Left cardiac atrium (tissue), 4 donors: ENCODE data around the gene MSI2. TPM values are rescaled to one million over a fixed set of nuclear protein-coding genes. Genes with fewer than 3 reads are reported as not detected.
A peak's percentile ranks its signal among the peaks of the same experiment; 100 is the strongest.

Source experiments
- ATAC-seq, 2 donors: fragments of 200-7000 bp; cut with Tn5 transposase; one replicate each; pipeline ENCODE4 v1.9.1; 2020; ENCODE audit warnings: mild to moderate bottlenecking in 2 of 2, moderate library complexity in 2 of 2
- DNase-seq: peaks from one replicate; pipeline ENCODE4 v3.0.0-alpha.2; 2020
- intact Hi-C, 2 donors: fragments of 100-400 bp; cut with DNase I; formaldehyde crosslinking; loops; one replicate each; pipeline versions ENCODE4 v1.14.1 to v1.15.1; 2022 to 2023
- total RNA-seq, 2 donors: library from RNA; stranded (reverse); fragmentation: NEBNext Ultra II Directional; extraction: Animal tissue kit (Norgen Biotek cat#: 25700); gene quantifications; one replicate each; pipeline ENCODE4 v1.2.1, GENCODE V29; 2021
- donor health status: DM: no; HTN: yes; CAD: no.
- donor health status: DM: no; HTN: yes; CAD: no; lungs with severe emphysema.
- donor health status: DM: yes; HTN: yes; CAD: no.
- donor health status: Dilated cardiomyopathy.

MSI2 gene
- total RNA-seq, 2 donors from 2014 or later, result 84.1 to 95.5 TPM

DNA sequence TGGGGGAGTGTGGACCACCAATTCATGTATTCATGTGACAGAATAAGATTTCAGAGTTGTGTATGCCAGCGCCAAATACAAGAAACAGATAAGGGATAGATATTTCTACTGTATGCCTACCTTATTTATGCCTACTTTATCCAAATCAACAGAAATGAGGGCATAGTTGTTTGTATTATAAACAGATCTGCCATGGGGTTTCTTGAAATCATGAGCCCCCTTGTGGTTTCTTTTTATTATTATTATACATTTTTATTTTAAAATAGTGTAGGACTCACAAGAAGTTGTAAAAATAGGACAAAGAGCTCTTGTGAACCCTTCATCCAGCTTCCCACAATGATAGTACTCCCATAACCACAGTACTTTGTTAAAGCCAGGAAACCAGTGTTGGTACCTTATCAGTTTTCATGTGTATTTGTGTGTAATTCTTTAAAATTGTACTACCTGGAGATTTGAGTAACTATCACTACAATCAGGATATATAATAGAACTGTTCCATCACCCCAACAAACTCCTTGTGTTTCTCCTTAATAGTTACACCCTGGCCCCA is 259.4 kb downstream of the MSI2 start:
- no peak for ATAC-seq
- intact Hi-C loops, result no loop called here
- DNase-seq, result no peak

DNA sequence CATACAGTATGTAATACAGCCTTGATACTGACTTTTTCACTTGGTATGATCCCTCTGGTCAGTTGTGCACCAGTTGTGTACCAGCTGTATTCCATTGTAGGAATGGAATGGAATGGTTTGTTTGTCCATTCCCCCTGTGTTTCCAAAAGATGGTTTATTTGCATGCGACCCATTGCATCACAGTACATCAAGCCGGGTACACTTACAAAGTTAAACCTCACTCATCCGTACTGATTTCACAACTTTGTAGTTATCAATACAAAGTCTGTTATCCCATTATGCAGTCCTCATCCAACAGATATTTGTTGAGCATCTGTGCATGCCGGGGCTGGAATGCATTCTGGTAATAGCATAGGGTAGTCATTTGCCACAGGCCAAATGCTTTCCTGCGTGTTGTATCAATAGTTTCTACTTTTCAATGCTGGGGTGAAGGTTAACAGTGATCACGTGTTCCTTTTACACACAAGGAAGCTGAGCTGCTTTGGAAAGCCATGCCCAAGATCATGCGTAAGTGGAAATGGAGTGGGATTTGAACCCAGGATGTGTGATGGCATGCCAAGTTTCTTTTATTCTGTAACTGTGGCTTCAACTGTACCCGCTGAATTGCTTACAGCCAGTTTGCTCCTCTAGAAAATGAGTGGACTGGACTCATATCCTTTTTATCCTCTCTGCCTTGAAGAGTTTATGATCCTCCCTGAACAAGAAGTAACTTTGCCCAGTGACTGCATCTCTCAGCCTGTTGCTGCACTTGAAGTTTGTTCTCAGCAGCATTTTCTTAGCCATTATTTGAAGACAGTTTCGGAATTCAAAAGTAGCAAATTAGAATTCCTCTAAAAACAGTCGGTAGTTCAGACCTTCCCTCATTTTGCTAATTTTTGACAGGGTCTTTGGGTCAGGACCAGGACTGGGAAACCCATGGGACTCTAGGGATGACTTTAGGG is 260.2 kb downstream of the MSI2 start:
- no peak for ATAC-seq
- intact Hi-C loops, result no loop called here
- no peak for DNase-seq

- intact Hi-C loops, result no loop called here
- DNase-seq (no peak), ATAC-seq (peak; percentile 35 to 53)
These were observed 260.9 kb downstream of the MSI2 start for GRCh38 chr17:57517273-57517631.

DNA sequence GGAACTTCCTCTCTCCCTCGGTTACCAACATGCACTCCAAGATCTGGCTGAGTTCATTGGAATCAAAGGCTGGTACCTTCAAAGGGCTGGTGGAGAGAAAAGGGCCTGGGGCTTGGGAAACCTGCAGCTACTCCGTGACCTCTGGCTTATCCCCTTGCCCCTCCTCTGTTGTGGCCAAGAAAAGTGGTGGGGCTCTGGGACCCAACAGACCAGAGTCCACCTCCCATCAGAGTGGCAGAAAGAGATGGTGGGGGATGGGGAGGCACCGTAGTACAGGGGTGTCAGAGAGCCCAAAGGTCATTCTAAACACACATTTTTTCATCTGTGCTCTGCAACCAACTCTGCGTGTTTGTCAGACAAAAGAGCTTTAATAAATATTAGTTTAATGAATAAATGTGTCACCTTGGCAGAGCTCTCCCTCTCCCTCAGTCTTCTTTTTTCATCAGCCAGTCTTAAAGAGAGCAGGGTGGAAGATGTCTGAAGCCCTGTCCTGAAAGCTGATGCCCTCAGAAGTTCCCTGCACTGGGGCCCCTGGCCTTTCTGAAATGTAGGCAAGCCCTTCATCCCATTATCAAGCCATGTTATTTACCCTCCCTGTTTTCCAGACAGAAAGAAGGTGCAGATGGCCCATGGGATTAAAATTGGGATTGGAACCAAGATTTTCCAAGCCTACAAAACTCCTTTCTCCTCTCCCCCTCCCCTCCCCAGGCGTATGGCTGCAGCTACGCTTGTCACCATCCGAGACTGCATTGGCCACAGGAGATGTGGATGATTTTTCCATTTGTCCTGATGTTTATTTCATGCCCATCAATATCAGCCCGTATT is 261.5 kb downstream of the MSI2 start:
- ATAC-seq, result no peak
- intact Hi-C loops, result no loop called here
- no peak for DNase-seq

DNA sequence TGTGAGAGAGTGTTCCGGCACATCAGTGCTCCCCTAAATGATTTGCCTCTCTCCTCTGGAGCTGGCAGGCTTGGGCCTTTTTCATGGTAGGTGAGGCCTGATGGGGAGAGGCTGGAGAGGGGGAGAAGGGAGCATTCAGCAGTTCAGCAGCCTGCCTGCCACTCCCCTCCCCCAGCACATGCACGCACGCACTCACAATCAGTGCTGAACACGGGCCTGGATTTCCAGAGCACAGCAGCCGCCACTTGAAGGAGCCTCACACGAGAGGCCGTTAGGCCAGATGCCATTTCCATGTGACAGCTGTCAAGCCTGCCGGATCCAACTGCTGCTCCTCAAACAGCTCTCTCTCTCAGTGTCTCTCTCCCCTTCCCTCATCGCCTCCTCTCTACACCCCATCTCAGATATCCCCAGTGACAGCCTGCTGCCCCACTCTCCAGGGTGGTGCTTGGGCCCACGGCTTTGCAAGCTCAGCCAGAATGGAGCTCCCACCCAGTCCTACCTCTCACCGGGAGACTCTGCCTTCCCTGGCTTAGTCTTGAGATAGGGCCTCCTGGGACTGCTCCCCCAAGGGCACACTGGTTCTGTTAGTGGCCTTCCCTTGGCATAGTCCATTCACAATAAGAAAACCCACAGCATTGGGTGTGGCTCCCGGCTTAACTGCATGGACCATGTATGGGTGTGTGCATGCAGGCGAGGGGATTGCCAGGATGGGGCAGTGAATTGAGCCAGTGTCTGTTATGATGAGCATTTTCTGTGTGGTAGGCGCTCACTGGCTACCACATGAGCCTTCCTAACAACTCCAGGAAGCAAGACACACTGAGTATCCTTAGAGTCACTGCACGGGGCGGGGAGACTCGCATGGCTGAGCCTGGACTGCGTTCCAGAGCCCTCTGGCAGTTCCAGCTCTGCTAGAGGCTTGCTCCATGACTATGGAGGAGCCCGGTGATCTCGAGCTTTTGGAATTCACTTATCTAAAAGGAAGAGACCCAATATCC is 262.6 kb downstream of the MSI2 start:
- ATAC-seq, result peak; percentile 80 to 89
- intact Hi-C loops, result no loop called here

DNA sequence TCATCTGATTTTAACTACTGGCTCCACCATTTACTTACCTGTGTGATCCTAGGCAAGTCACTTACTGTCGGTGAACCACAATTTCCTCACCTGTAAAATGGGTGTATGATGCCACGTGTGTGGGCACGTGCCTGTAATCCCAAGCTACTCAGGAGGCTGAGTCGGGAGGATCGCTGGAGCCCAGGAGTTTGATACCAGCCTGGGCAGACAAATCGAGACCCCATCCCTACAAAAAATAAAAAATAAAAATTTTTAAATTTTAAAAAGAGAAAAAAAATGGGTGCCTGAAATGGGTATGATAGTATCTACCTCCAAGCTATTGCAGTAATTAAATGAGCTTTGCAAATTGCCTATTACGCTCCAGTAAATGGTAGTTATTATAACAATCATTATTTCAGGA is 263.5 kb downstream of the MSI2 start:
- no peak for DNase-seq
- intact Hi-C loops, result no loop called here
- no peak for ATAC-seq

More for the DNA sequence above, 262.6 kb downstream of the MSI2 start:
- peak; percentile 65 for DNase-seq

DNA sequence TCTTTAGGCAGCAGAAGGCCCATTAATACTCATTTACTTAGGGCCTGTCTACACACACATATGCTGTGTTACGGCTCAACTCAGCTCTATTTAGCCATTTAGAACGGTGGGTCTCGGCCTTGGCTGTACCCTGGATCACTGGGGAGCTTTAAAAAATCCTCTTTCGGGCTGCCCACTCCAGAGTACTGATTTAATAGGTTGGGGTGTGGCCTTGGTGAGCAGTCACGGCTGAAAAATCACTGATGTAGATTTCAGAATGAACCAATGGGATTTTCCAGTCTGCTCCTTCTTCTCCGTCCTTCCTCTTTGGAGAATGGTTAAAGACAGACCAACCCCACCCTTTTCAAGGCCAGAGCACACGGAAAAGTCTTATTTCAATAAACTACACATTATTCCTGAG is 265.3 kb downstream of the MSI2 start:
- intact Hi-C loops, result no loop called here
- ATAC-seq (no peak), DNase-seq (no peak)

DNA sequence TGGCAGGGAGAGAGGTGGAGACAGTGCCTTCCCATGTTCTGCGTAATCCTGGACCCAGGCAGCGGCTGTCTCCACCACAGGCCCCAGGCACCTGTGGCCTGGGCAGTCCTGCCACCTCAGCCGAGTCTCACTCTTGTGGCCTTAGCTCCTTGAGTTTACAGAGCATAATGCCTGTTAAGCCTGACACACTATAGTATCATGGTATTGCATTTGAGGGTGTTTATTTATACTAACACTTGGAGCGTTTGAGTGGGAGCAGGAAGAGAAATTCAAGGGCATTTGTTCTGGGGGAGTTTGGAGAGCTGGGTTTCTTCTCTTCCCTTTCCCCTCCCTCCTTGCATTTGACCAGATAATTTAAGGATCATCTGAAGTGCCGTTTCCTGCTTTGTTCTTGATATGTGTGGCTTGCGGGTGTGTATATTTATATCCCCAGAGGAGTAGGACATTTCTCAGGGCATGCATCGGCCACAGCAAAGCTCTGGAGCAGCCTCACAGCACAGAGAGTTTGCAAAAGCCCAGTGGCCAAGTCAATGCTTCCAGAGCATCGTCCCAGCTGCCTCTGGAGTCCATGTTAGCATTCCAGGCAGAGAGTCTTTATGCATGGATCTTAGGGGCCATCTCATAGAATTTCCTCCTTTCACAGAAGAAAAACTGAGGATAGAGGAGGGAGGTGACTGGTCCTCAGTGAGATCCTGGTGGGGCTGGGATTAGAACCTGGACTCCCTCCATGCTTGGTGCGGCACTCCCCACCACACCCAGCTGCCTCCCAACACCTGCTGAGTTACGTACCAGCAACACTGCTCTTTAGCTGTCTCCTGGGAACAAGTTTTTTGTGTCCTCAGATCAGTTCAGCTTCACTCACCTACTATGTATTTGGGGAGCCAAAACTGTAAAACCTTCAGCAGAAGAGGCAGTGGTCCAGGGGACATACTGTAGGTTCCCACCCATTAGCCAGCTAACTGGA is 266.0 kb downstream of the MSI2 start:
- no peak for ATAC-seq
- intact Hi-C loops, result no loop called here
- no peak for DNase-seq

- ATAC-seq, result peak; percentile 85 to 86
- intact Hi-C loops, result no loop called here
These were observed 267.8 kb downstream of the MSI2 start for GRCh38 chr17:57523926-57524632.

GRCh38 chr17:57524839-57525568 is 268.7 kb downstream of the MSI2 start:
- no peak for DNase-seq
- no peak for ATAC-seq
- intact Hi-C loops, result no loop called here

More at GRCh38 chr17:57523926-57524632, 267.8 kb downstream of the MSI2 start:
- peak; percentile 46 for DNase-seq

- ATAC-seq (no peak), DNase-seq (no peak)
- intact Hi-C loops, result no loop called here
These were observed 271.1 kb downstream of the MSI2 start for GRCh38 chr17:57527221-57528057.

GRCh38 chr17:57528058-57528451 is 271.7 kb downstream of the MSI2 start:
- intact Hi-C loops, result no loop called here

GRCh38 chr17:57530026-57530425 is 273.7 kb downstream of the MSI2 start:
- DNase-seq (no peak), ATAC-seq (no peak)
- intact Hi-C loops, result no loop called here

More at GRCh38 chr17:57528058-57528451, 271.7 kb downstream of the MSI2 start:
- DNase-seq (no peak), ATAC-seq (no peak)

GRCh38 chr17:57530508-57530907 is 274.2 kb downstream of the MSI2 start:
- DNase-seq (no peak), ATAC-seq (no peak)
- intact Hi-C loops, result no loop called here

GRCh38 chr17:57531078-57531477 is 274.8 kb downstream of the MSI2 start:
- intact Hi-C loops, result no loop called here
- ATAC-seq (no peak), DNase-seq (no peak)
